Measurements from ENCODE around the gene DRAXIN.

DNA sequence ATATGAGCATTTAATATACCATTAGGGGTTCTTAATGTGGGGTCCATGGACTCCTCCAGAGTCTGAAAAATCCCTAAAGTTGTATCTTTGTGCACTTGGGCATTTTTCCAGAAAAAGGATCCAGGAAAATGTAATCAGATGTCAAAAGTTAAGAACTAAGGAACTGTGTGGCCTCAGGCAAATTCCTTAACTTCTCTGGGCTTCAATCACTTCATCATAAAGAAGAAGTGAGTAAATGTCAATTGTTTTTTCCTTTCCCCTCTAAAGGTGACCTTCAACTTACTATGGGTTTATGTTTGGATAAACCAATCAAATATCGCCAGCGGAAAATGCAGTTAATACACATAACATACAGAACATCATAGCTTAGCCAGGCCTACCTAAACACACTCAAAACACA is 13.1 kb upstream of the DRAXIN start:
- TF ChIP-seq, protein P1, sequence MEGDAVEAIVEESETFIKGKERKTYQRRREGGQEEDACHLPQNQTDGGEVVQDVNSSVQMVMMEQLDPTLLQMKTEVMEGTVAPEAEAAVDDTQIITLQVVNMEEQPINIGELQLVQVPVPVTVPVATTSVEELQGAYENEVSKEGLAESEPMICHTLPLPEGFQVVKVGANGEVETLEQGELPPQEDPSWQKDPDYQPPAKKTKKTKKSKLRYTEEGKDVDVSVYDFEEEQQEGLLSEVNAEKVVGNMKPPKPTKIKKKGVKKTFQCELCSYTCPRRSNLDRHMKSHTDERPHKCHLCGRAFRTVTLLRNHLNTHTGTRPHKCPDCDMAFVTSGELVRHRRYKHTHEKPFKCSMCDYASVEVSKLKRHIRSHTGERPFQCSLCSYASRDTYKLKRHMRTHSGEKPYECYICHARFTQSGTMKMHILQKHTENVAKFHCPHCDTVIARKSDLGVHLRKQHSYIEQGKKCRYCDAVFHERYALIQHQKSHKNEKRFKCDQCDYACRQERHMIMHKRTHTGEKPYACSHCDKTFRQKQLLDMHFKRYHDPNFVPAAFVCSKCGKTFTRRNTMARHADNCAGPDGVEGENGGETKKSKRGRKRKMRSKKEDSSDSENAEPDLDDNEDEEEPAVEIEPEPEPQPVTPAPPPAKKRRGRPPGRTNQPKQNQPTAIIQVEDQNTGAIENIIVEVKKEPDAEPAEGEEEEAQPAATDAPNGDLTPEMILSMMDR (IDR thresholded peaks at IDR 0.05), result no peak
- no peak for TF ChIP-seq POLR2A (IDR thresholded peaks at IDR 0.05)
